Measurements from ENCODE around the gene PRKCD.

Gene PRKCD

GRCh38 chr3:53217175-53217574 lies 56.2 kb downstream of the PRKCD start:
- no peak for DNase-seq (ENCODE audit: low read depth)

DNA sequence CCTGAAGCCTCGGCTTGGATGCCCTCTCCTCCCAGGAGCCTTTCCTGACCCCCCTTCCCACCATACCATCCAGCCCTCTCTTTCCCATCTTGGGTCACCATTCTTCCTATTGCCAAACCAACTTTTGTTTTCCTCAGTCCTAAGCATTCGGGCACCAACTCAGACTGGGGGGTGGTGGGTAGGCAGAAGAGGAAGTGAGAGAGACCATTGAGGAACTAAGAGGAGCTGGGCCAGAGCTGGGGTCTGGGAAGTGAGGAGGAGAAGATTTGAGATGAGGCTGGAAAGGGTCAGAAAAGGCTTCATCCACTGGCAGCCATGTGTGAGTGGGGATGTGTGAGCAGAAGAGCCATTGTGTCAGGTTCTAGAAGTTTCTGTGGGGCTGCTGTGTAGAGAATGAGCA lies 57.1 kb downstream of the PRKCD start:
- DNase-seq (ENCODE audit: low read depth) = no peak

DNA sequence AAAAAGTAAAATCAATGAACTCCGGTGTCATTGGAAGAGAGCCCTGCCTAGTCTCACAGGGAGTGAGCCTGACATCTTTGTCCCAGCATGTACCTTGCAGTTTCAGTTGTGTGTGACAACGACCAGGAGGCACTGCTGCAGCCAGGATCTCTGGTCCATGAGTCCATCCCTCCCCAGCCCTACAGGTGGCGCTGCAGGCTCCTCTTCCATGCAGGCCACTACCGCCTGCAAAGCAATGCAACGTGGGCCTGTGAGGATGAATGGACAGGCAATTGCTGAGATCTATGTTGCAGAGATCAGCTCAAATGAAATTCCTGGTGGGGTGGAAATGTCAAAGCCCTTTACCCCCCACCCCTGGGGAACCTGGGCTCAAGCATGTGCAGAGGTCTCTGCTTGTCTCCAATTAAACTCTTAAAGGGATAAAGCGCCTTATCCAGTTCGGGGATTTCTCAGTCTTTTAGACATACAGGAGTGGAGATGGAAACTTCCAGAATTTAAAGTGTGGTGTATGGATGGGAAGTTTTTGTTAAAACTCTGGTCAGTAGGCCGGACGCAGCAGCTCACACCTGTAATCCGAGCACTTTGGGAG lies 59.0 kb downstream of the PRKCD start:
- DNase-seq (ENCODE audit: low read depth) = peak; percentile 39

DNA sequence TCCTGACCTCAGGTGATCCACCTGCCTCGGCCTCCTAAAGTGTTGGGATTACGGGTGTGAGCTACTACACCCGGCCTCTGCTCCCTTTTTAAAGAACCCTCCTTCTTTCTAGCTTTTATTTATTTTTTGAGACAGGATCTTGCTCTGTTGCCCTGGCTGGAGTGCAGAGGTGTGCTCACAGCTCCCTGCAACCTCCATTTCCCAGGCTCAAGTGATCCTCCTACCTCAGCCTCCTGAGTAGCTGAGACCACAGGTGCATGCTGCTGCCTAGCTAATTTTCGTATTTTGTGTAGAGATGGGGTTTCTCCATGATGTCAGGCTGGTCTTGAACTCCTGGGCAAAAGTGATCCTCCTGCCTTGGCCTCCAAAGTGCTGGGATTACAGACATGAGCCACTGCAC lies 60.3 kb downstream of the PRKCD start:
- DNase-seq (ENCODE audit: low read depth) = no peak

GRCh38 chr3:53221827-53222182 lies 60.8 kb downstream of the PRKCD start:
- DNase-seq (ENCODE audit: low read depth) = no peak

DNA sequence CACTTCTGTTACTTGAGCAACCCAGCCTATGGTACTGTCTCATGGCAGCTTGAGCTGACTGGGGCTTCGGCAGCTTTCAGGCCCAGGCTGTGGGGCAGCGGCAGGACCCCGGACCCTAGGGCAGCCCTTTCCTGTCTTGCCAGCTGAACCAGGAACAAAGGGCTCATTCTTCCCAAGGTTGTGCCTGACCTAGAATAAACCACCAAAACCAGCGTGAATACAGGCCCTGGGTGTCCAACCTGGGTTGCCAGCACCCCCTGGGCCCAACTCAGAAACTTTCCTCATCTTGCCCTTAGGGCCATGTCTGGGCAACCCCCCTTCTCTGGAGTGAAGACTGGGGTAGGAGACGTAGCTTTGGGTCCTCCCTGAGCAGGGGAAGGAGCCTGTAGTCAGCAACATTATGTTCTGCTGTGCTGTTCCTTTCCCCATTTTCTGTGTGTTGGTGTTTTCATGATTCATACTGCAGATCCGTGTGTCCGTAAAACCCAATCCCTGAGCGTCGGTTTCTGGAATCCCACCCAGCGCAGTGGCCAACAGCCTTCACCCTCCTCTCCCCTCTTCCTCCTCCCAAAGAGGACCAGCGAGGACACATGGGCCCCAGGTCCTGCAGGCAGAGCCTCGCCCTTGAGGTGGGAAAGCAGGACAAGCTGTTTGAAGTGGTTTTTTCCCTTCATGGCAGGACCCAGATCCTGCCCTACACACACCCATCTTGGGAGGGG lies 61.3 kb downstream of the PRKCD start:
- DNase-seq (ENCODE audit: low read depth) = no peak

DNA sequence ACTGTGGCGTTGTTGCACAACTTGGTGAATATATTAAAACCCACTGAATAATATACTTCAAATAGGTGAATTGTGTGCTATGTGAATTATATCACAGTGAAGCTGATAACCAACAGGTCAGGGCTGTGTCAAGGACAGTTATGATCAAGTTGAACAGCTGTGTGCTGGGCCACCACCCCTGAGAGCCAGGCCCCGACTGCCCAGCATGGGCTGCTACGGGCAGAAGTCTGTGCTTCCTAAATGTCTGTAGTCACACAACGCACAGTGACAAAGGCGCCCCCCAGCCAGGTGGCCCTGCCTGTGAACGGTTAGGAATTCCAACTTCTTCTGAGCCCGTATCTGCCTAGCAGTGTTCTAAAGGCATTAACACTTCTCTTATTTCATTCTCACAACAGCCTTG lies 62.0 kb downstream of the PRKCD start:
- DNase-seq (ENCODE audit: low read depth) = no peak

DNA sequence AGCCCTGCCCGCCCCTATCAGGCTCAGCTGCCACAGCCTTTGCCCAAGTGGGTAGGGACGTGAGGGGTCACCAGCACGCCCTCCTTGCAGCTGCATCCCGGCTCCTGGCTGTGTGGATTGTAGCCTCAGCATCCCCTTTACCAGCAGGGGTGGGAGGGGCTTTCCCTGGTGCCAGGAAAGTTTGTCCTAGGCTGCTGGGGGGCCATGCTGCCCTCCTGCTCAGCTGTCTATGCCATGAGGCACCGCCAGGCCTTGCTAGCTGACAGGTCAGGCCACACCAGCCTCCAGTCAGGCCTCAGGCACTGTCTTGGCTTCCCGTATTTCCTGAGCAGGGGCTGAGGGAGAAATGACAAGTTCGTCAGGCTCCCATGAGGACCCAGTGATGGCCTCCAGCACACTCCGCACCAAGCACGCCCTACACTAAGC lies 62.5 kb downstream of the PRKCD start:
- no peak for DNase-seq (ENCODE audit: low read depth)

- no peak for DNase-seq (ENCODE audit: low read depth)
Measured at GRCh38 chr3:53224026-53224425, 63.0 kb downstream of the PRKCD start.

GRCh38 chr3:53224536-53224935 lies 63.5 kb downstream of the PRKCD start:
- DNase-seq (ENCODE audit: low read depth) = no peak

- DNase-seq (ENCODE audit: low read depth) = no peak
Measured at GRCh38 chr3:53225181-53225580, 64.2 kb downstream of the PRKCD start.

GRCh38 chr3:53225651-53226050 lies 64.6 kb downstream of the PRKCD start:
- no peak for DNase-seq (ENCODE audit: low read depth)

- no peak for DNase-seq (ENCODE audit: low read depth)
Measured at GRCh38 chr3:53226142-53226840, 65.3 kb downstream of the PRKCD start.

GRCh38 chr3:53226841-53227407 lies 65.9 kb downstream of the PRKCD start:
- no peak for DNase-seq (ENCODE audit: low read depth)

DNA sequence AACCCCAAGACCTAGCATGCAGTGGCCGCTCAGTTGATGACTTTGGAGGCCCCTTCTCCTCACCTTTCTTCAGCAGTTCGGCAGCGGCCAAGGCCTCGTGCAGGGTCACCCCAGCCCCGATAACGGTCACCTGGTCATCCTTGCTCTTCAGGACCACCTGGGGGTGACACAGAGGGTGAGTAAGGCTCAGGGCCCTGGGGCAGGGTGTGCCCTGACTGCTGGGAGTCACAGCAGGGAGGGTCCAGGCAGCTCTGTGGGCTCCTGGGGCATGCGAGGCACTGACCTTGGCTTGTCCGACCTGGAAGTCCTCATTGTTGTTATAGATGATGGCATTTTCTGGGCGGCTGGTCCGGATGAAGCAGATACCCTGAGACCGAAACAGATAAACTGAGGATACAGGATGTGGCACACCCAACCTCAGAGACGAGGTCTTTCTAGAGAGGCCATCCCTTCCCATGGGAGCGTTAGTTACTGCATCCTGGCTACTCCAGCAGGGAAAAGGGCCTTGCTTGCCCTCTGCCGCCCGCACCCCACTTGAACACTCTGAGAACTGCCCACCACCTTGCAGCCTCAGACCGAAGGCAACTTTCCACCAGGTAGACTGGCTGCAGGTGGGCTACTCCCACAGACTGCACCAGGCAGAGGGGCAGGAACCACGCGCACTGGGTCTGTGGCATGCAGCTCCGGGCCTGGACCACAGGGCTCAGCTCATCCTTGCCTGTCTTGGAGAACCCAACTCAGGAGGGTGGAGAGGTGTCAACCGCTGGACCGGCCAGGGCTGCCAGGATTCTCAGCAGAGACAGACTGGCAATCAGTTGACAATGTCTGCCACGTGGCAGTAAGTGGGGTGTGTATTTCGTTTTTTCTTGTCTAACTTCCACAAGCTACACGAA lies 67.2 kb downstream of the PRKCD start:
- DNase-seq (ENCODE audit: low read depth) = no peak

- DNase-seq (ENCODE audit: low read depth) = no peak
Measured at GRCh38 chr3:53229171-53229570, 68.2 kb downstream of the PRKCD start.

- no peak for DNase-seq (ENCODE audit: low read depth)
Measured at GRCh38 chr3:53229606-53230005, 68.6 kb downstream of the PRKCD start.

GRCh38 chr3:53230041-53230621 lies 69.1 kb downstream of the PRKCD start:
- no peak for DNase-seq (ENCODE audit: low read depth)

GRCh38 chr3:53230789-53231188 lies 69.8 kb downstream of the PRKCD start:
- no peak for DNase-seq (ENCODE audit: low read depth)

- no peak for DNase-seq (ENCODE audit: low read depth)
Measured at GRCh38 chr3:53231532-53232511, 70.8 kb downstream of the PRKCD start.
